H4 (cell line): Measurements from ENCODE around the gene KLHL25. TPM values are rescaled to one million over a fixed set of nuclear protein-coding genes. Genes with fewer than 3 reads are reported as not detected.

Experiments used
- DNase-seq: peaks from one replicate; pipeline ENCODE4 v3.0.0-alpha.2; 2015; ENCODE audit warnings: low spot score
- total RNA-seq: library from RNA; depleted of rRNA; stranded (reverse); fragments of >200 nt; shearing (Covaris generic); gene quantifications from 2 replicates; pipeline ENCODE4 v1.2.3, GENCODE V29; 2014

The KLHL25 gene
- total RNA-seq, 1 experiment from 2014 or later, result 2.4 TPM

- no peak for DNase-seq
Observed at GRCh38 chr15:85777250-85778106, 17.2 kb downstream of the KLHL25 start.

GRCh38 chr15:85773970-85774369, 20.8 kb downstream of the KLHL25 start:
- DNase-seq, result no peak

GRCh38 chr15:85773249-85773648, 21.5 kb downstream of the KLHL25 start:
- DNase-seq, result no peak

GRCh38 chr15:85772668-85773067, 22.1 kb downstream of the KLHL25 start:
- DNase-seq, result no peak

GRCh38 chr15:85771781-85772445, 22.8 kb downstream of the KLHL25 start:
- DNase-seq, result no peak

GRCh38 chr15:85771271-85771670, 23.5 kb downstream of the KLHL25 start:
- DNase-seq, result no peak

- DNase-seq, result no peak
Observed at GRCh38 chr15:85770096-85771041, 24.4 kb downstream of the KLHL25 start.

GRCh38 chr15:85769182-85769900, 25.4 kb downstream of the KLHL25 start:
- DNase-seq, result no peak

GRCh38 chr15:85768595-85769168, 26.0 kb downstream of the KLHL25 start:
- DNase-seq, result no peak

- no peak for DNase-seq
Observed at GRCh38 chr15:85767785-85768529, 26.8 kb downstream of the KLHL25 start.

GRCh38 chr15:85766001-85766831, 28.5 kb downstream of the KLHL25 start:
- no peak for DNase-seq

GRCh38 chr15:85764649-85765277, 30.0 kb downstream of the KLHL25 start:
- no peak for DNase-seq

- DNase-seq, result no peak
Observed at GRCh38 chr15:85763673-85764633, 30.8 kb downstream of the KLHL25 start.

- no peak for DNase-seq
Observed at GRCh38 chr15:85763157-85763556, 31.6 kb downstream of the KLHL25 start.

GRCh38 chr15:85762756-85763127, 32.0 kb downstream of the KLHL25 start:
- DNase-seq, result no peak

- no peak for DNase-seq
Observed at GRCh38 chr15:85762039-85762755, 32.5 kb downstream of the KLHL25 start.

GRCh38 chr15:85761635-85762034, 33.1 kb downstream of the KLHL25 start:
- DNase-seq, result no peak
